Lung (tissue), 12 donors: Measurements from ENCODE around the gene MAPK8IP3. TPM values are rescaled to one million over a fixed set of nuclear protein-coding genes. Genes with fewer than 3 reads are reported as not detected.

Experiments used
- ATAC-seq: fragments of 200-7000 bp; cut with Tn5 transposase; one replicate; pipeline ENCODE4 v1.9.1; 2020; ENCODE audit warnings: moderate number of reproducible peaks; ENCODE audit not compliant: insufficient read depth, low FRiP score
- DNase-seq, 3 donors: peaks; one replicate each; pipeline ENCODE4 v3.0.0-alpha.2; 2013 to 2017
- H3K27ac ChIP-seq, 2 donors: one replicate each; pipeline ENCODE4 v1.5.1; 2013; ENCODE audit warnings: mild to moderate bottlenecking in 2 of 2, moderate library complexity in 2 of 2, control low read depth in 1 of 2, inconsistent platforms in 1 of 2, low read depth in 1 of 2, low read length in 1 of 2
- H3K27me3 ChIP-seq, 3 donors: one replicate each; pipeline ENCODE4 v1.5.1; 2013; ENCODE audit warnings: low read length in 2 of 3; ENCODE audit not compliant: control insufficient read depth in 3 of 3, insufficient read depth in 3 of 3
- H3K36me3 ChIP-seq, 4 donors: one replicate each; pipeline ENCODE4 v1.5.1; 2013; ENCODE audit warnings: low read length in 4 of 4, mild to moderate bottlenecking in 1 of 4, moderate library complexity in 1 of 4; ENCODE audit not compliant: control insufficient read depth in 4 of 4, insufficient read depth in 4 of 4
- H3K4me1 ChIP-seq, 5 donors: one replicate each; pipeline ENCODE4 v1.5.1; 2013; ENCODE audit warnings: low read length in 5 of 5, mild to moderate bottlenecking in 2 of 5, moderate library complexity in 1 of 5; ENCODE audit not compliant: control insufficient read depth in 5 of 5, insufficient read depth in 5 of 5
- H3K4me3 ChIP-seq: one replicate; pipeline ENCODE4 v1.5.1; 2013; ENCODE audit warnings: mild to moderate bottlenecking, control low read depth, moderate library complexity
- H3K9ac ChIP-seq, 2 donors: one replicate each; pipeline ENCODE4 v1.5.1; 2013; ENCODE audit warnings: low read length in 2 of 2, control low read depth in 1 of 2; ENCODE audit not compliant: insufficient read depth in 1 of 2
- H3K9me3 ChIP-seq, 4 donors: one replicate each; pipeline ENCODE4 v1.5.1; 2013; ENCODE audit warnings: low read length in 3 of 4, mild to moderate bottlenecking in 1 of 4, moderate library complexity in 1 of 4; ENCODE audit not compliant: control insufficient read depth in 4 of 4, insufficient read depth in 3 of 4
- WGBS, 2 donors: extraction: QIAGEN DNeasy Blood & Tissue Kit; methylation state at CpG; one replicate each; pipeline ENCODE4 v1.1.7; 2013; 5-methylcytosine and 5-hydroxymethylcytosine counted together
- polyA plus RNA-seq, 2 donors: library from polyadenylated mRNA; stranded (reverse); fragments of 200-250 nt; gene quantifications; one replicate each; pipeline ENCODE4 v1.2.1, GENCODE V29; 2013
- total RNA-seq, 2 donors: library from RNA; depleted of rRNA in 1 of 2; stranded (reverse); fragments of >200 nt in 1 of 2; gene quantifications; one replicate each; pipeline ENCODE4 v1.2.1, GENCODE V29; 2014 to 2021
- TF ChIP-seq, protein P1 (sequence below): IDR thresholded peaks from 2 replicates; pipeline ENCODE4 v1.5.1; 2012; ENCODE audit warnings: mild to moderate bottlenecking; ENCODE audit errors: control extremely low read depth, extremely low read depth
- donor health status: control.
- donor health status: control.
- donor health status: Bipolar disorder and iron deficiency.
- donor health status: healthy.
- donor health status: DM: yes; HTN: yes; CAD: no.

Gene MAPK8IP3
- total and polyA plus RNA-seq, 4 donors: 40.3 to 76.7 (median 63.6) TPM

DNA sequence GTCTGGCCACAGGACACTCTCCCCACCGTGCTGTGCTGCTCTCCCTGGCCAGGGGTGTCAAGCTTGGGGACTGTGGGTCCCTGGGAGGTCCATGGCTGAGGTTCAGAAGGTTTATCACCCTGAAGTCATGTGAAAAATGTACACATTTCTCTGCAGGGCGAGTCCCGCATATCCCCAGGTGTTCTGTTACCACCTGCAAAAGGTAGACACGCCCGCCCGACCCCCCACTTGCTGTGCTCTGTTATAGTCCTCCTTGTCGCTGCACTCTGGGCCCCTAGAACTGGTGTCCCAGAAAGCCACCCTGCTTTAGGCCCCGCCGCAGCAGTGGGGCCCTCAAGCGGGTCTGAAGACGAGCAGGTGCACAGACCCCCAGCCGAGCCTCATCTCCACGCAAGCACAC, 16.1 kb upstream of the MAPK8IP3 start:
- Histone ChIP-seq H3K4me3 (no peak overlapping the region), H3K9ac (no peak overlapping the region), H3K27me3 (no peaks in the 10 kb centered on the region), H3K4me1 (no peaks in the 10 kb centered on the region), H3K27ac (peak overlapping the region in 1 of 2 donors; percentile 74), H3K36me3 (peaks cover 20 to 44% (median 38%) of the 10 kb centered on the region in 4 donors), H3K9me3 (no peaks in the 10 kb centered on the region)
- TF ChIP-seq, protein P1, sequence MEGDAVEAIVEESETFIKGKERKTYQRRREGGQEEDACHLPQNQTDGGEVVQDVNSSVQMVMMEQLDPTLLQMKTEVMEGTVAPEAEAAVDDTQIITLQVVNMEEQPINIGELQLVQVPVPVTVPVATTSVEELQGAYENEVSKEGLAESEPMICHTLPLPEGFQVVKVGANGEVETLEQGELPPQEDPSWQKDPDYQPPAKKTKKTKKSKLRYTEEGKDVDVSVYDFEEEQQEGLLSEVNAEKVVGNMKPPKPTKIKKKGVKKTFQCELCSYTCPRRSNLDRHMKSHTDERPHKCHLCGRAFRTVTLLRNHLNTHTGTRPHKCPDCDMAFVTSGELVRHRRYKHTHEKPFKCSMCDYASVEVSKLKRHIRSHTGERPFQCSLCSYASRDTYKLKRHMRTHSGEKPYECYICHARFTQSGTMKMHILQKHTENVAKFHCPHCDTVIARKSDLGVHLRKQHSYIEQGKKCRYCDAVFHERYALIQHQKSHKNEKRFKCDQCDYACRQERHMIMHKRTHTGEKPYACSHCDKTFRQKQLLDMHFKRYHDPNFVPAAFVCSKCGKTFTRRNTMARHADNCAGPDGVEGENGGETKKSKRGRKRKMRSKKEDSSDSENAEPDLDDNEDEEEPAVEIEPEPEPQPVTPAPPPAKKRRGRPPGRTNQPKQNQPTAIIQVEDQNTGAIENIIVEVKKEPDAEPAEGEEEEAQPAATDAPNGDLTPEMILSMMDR: no peak
- ATAC-seq (no peak), DNase-seq (no peak)
- 90 to 95% methylated on average over 13 of the region's 13 CpGs for WGBS, 2 donors

GRCh38 chr16:1690810-1691209, 15.2 kb upstream of the MAPK8IP3 start:
- TF ChIP-seq, protein P1: no peak
- H3K4me3 ChIP-seq: no peak overlapping the region
- no peak for DNase-seq
- no peak for ATAC-seq
- no peaks in the 10 kb centered on the region for H3K4me1 ChIP-seq
- H3K36me3 ChIP-seq: peaks cover 14 to 44% (median 36%) of the 10 kb centered on the region in 4 donors
- WGBS, 2 donors: 91 to 94% methylated on average over 1 of the region's 1 CpG
- no peaks in the 10 kb centered on the region for H3K27me3 ChIP-seq
- no peak overlapping the region for H3K9ac ChIP-seq
- peak overlapping the region in 1 of 2 donors; percentile 26 for H3K27ac ChIP-seq
- H3K9me3 ChIP-seq: no peaks in the 10 kb centered on the region

GRCh38 chr16:1691276-1691675, 14.7 kb upstream of the MAPK8IP3 start:
- Histone ChIP-seq H3K36me3 (peaks cover 13 to 47% (median 36%) of the 10 kb centered on the region in 4 donors), H3K9me3 (no peaks in the 10 kb centered on the region), H3K9ac (no peak overlapping the region), H3K4me1 (no peaks in the 10 kb centered on the region), H3K27ac (peak overlapping the region in 1 of 2 donors; percentile 76), H3K4me3 (no peak overlapping the region), H3K27me3 (no peaks in the 10 kb centered on the region)
- DNase-seq: no peak
- no peak for ATAC-seq
- TF ChIP-seq, protein P1: no peak

DNA sequence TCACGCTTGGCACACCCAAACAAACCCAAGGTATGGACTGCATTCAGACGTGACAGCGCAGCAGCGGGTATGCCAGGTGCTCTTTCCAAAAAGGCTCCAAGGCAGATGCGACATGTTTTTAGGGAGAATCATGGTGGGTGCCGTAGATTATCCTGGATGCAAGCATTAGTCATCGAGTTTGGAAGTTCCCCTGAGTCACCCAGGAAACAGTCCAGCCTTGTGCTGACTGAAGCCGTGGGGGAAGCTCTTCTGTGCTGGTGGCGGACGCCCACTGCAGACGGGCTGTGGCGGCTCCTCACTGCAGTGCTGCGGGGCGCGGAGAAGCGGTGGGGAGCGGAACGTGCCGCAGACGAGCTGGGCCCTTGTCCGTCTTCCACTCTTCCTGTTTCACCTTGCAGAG, 14.0 kb upstream of the MAPK8IP3 start:
- Histone ChIP-seq H3K4me1 (no peaks in the 10 kb centered on the region), H3K27ac (no peak overlapping the region), H3K9ac (no peak overlapping the region), H3K4me3 (no peak overlapping the region), H3K27me3 (no peaks in the 10 kb centered on the region), H3K9me3 (no peaks in the 10 kb centered on the region), H3K36me3 (peaks cover 13 to 49% (median 34%) of the 10 kb centered on the region in 4 donors)
- no peak for ATAC-seq
- no peak for DNase-seq
- 91 to 93% methylated on average over 21 of the region's 21 CpGs for WGBS, 2 donors
- TF ChIP-seq, protein P1: no peak
